NCI-H146 (cell line): ENCODE measurements around the gene DLX6.

Source experiments
- DNase-seq: peaks from one replicate; lab custom pipeline; 2025; lab: John Stamatoyannopoulos, UW

The DLX6 gene

DNA sequence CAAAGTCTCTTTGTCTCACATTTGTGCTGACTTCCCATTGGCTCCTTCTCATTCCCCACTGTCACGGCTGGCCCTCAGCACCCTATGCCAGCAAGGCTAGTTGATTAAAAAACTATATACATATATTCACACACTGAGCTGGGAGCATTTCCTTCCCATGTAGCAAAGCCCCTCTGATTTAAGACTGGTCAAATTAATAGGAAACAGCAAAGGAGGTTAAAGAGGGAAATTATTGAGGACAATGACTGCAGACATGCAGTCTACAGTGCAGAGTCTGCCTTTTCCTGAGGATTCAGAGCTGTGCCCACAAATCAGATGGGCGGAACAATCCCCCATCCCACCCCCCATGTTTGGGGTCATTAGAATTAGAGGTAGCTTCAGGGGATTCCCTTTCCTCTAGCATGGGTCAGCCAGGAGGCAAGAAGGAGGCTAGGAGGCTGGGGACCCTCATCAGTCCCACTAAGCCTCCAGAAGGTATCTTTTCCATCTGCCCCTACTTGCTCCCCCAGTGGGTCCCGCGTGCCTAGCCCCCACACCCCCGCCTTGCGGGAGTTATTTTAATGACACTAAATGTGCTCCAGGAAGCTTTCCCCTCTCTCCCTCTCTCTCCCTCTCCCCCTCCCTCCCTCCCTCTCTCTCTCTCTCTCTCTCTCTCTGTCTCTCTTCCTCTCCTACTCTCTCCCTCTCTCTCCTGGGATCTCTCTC is 9.8 kb upstream of the DLX6 start:
- DNase-seq, result no peak

DNA sequence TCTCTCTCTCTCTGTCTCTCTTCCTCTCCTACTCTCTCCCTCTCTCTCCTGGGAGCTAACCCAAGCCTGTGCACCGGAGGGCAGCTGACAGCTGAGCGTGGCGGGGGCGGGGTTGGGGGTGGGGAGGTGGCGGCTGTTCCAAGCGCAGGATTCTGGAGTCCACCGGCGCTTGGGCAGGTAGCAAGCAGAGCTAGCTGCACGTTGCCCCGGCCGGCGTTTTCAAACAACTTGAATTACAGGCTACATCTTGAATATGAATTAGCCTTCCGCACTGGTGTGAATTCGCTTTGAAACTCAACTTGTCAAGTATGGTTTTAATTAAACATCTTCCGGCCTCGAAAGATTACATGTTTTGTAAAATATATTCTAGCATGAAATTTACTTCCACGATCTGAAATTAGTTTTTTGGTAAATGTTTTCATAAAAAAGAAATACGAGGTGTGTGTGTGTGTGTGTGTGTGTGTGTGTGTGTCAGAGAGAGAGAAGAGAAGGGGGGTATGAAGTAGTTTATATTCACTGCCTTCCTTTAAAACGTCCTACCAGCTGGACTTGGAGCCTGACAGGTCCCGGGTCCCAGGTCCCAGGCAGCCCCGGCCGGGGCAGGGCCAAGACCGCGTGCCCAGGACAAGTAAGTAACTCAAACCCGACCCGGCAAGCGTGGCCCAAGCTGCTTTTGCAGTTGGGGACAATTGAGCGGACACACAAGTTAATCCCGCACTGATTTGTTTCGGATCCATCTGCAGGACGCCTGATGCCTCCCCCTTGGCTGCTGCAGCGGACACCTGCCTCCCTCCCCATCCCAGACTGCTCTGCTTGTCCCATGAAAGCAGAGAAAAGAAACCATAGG is 9.0 kb upstream of the DLX6 start:
- no peak for DNase-seq

DNA sequence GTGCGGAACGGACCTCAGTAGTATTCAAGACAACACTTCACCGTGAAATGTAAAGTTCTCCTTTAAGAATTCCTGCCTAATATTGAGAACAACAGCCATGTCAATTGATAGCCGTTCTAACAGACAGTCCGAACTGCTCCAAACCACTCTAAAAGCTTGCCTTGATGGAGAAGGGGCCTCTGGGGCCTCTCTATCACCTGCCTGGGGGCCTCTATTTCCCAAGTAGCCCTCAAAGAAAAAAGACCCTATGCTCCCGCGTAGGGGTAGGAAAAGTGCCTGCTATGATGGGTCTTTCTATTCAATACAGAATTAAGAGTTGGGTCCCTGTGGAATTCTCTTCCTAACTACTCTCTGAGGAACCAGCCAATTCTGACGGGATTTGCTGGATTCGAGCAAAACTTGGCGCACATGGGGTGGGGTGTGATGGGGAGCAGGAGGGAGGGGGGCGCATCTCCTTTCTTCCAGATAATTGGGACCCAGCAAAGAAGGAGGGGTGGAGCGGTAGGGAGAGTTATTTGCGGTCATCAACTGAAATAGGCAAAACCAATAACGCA is 8.3 kb upstream of the DLX6 start:
- DNase-seq, result no peak

DNA sequence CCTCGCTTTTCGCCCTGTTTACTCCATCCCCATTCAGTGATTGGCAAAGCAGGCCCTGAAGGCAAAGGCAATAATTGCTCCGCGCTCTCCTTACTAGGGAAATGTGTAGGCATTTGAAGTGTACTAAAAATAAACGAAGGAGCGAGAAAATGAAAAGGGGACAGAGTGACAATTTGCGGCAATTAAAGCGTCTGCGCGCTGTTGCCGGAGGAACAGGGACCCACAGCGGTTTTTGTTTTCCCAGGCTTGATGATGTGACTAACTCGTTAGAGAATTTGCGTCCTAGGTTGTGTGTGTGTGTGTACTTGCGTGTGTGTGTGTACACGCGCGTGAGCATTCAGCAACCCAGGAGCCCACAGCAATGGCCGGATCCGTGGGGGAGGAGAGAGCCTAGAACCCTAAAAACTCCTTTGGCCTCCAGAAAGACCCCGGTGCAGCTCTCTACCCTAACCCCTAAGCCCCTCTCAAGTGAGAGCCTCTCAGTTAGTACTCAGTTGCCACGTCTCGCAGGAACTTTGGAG is 7.8 kb upstream of the DLX6 start:
- no peak for DNase-seq

DNA sequence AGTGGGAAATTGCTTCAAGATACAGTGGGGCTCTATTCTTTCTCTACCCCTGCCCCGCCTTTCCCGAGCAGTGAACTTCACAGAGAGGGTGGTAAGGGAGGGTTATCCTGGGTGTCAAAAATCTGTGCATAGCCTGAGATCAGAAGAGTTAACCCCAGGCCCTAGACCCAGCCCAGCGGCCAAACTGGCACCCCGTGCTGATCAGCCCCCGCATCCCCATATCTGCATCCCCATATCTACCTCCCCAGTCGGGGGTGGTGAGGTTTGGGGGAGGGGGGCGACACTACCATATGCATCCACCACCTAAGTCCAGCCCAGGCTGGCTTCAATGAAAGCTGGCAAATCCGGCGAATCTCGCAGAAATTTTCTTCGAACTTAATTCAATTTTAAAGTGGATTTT is 7.0 kb upstream of the DLX6 start:
- no peak for DNase-seq

DNA sequence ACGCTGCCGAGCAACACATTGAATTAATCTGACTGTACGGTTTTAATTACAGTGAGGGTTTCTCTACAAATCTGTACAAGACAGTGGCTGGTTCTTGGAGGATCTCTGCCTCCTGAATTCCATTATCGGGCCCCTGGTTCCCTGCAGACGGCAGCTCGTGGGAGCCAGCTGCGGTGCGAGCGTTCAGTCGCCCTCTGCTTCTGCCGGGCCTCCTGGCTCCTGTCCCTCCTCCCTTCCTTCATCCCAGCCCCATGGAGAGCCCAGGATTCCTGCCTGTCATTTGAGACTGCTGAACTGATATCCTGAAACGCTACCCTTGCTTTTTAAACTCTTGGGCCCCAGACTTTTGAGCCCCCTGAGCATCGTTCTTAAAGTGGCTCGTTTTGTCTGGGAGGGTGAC is 6.6 kb upstream of the DLX6 start:
- no peak for DNase-seq

DNA sequence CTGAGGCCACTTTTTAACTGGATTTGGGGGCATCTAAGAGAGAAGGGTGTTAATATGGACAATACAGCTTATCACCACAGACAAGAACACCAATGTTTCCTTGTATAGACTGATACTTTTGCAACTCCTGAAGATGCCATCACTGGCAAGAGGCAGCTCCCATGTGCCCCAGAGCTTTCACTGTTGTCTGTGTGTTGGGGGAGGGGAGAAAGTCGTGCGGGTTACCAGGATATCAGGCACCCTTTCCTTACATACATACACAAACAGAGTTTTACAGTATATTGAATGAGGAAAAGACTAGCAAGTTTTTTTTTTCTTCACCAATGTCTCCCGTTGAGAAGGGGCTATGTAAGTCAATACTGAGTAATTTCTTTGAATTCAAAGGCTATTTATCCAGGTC is 4.1 kb upstream of the DLX6 start:
- DNase-seq, result no peak

DNA sequence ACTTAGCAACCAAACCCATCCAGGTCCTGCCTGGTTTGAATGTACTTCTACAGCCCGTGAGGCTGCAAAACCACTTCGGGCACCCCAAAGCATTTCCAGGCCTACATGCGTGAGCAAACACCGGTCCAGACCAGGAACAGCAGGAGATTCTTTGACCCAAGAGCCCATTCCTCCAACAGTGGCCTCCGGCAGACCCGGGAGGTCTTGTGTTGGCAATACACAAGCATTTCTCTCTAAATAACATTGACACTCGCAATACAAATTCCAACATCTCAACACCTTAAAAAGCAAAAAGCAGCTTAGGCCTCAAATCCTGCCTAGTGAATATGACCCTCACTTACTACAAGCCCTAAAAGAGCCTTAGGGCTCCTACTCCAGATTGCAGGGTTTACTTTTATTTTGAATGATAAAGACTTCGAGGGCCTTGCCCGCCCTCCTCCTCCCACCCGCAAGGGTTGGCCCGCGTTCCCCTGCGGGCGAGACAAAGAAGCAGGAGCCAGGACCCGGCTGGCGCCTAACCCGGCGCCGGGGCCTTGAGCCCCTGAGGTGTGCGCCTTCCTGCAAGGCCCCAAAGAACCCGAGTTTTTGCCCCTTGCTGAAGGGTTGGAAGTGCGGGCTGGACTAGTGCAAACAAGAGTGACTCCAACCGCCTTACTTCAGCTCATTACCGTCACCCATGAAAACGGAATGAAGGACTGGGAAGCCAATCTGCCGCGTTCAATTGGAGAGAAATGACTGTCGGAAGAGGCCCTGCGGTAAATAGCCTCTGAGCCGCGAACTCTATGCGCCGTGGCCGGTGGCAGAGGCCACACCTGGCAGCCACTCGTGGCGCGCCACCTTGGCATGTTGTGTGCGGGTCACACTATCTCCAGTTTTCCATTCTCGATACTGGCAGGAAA is 3.4 kb upstream of the DLX6 start:
- no peak for DNase-seq

DNA sequence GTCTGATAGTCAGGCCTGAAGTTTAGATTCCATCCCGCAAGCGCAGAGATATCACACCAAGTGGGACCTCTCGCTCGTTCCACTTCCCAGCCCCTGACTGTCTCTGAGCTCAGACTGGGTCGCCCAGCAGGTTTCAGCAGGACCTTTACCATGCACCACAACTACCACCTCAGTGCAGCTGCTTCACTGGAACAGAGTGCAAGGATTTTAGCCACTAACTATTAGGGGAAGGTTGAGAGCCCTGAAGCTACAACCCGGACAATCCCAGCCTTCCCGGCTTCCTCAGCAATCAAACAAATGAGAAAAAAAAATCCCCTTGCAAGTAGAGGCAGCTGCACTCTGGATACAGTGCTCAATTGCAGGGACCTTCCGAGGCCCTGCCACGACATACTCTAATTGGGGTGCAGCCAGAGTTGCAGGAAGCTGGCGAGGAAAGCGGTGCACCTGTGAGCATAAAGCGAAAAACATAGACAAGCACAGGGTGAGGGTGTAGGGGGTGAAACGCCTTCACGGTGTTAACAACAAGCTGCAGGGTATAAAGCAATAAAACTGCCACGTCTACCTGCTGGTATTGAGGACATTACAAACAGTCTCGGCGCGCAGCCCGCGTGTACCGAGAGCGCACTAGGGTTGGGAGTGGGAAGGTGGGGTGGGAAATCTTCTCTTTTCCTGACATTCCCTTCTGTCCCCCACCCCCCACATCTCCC is 2.6 kb upstream of the DLX6 start:
- no peak for DNase-seq

DNA sequence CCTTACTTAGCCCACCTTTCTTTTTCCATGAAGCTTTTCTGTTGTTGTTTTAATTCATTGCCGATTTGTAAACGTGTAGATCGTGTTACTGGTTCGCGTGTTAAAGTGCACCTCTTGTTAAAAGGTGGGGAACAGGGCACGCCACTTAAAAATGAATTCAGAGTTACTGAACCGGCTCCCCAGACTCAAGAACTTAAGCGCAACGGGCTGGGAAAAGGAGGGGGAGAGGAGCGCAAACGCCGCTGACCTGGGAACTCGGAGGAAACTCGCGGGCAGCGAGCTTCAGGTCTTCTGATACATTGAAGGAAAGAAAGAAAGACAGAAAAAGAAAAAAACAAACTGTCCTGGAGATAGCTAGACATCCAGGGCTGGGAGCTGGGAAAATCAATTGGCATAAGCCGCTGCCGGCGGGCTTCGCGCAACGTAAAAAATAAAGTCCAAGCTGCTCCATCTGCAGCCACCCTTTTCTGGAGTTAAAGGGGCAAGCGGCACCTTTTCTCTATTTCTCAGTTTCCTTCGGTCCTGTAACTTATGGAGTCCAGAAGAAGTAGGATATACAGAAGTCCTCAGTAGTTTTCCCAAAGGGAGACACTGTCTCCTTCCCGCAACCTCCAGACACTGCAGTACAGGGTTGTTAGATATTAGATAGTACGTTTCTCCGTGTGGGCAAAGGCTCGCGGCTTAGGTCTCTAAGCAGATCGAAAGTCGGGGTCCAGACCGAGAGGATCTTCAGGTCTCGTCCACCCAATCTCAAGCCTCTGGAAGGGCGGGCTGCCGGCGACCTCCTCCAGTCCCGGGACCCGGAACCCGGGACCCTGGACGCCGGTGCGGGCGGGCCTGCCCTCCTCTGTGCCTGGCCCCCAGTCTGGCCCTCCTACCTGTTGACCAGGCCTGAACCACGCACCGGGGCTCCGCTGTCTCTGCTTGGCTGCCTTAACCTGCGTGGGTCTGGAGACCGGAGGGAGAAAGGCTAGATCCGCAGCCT is 1.8 kb upstream of the DLX6 start:
- no peak for DNase-seq

DNA sequence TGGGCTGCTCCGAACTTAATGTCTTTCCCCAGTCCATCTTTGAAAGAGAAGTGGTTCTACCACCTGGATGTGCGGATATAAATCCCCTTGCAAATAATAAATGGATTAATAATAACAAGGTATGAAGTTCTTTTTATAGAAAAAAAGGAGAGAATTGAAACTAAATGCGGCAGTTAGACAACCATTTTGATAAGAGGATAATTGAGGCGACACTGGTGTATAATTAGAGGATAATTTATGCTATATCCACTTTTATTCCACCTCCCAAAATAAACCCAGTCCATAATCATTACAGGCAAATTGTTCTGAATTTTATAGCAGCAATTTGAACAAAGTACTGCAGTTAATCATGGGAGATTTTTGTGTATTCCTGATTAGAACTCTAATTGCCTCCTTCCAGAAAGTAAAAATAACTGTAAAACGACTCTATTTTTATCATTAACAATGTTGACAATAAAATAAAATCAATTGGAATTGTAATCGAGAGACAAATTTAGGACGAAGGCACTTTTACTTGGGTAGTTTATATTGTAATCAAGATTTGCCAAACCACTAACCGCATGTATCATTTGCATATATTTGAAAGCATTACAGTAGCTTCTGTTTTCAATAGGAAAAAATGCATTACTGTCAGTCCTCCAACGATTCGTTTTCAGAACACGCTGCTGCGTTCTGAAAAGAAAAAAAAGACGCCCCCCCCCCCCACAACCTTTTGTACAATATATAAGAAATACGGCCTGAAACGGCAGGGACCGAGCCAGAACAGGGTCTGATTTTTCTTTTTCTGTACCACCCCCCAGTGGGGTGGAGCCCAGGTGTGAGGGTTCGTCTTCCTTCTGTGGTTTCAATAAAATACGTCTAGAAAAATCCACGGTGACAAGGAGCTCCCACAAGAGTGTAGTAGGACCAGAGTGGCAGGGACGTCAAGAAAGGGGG is 838 bp upstream of the DLX6 start:
- DNase-seq, result no peak

DNA sequence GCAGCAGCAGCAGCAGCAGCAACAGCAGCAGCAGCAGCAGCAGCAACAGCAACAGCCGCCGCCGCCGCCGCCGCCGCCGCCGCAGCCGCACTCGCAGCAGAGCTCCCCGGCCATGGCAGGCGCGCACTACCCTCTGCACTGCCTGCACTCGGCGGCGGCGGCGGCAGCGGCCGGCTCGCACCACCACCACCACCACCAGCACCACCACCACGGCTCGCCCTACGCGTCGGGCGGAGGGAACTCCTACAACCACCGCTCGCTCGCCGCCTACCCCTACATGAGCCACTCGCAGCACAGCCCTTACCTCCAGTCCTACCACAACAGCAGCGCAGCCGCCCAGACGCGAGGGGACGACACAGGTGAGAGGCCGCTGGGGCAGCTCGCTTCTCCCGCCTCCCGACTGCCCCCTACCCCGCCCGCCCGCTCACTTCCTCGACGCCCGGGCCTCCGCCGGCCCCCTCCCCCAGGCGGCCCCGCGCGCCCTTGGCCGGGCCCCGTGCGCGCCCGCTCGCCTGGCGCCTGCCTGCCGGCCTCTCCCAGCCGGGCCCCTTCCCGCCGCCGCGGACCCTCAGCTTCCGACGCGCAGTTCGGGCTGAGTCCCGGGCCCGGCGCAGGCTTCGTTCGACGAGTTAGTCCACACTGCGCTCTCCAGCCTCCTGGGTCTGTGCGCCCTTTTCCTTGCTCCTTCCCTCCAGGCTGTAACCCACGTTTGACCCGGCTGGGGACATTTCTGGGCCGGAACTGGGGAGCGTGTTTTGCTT is 882 bp downstream of the DLX6 start:
- no peak for DNase-seq

DNA sequence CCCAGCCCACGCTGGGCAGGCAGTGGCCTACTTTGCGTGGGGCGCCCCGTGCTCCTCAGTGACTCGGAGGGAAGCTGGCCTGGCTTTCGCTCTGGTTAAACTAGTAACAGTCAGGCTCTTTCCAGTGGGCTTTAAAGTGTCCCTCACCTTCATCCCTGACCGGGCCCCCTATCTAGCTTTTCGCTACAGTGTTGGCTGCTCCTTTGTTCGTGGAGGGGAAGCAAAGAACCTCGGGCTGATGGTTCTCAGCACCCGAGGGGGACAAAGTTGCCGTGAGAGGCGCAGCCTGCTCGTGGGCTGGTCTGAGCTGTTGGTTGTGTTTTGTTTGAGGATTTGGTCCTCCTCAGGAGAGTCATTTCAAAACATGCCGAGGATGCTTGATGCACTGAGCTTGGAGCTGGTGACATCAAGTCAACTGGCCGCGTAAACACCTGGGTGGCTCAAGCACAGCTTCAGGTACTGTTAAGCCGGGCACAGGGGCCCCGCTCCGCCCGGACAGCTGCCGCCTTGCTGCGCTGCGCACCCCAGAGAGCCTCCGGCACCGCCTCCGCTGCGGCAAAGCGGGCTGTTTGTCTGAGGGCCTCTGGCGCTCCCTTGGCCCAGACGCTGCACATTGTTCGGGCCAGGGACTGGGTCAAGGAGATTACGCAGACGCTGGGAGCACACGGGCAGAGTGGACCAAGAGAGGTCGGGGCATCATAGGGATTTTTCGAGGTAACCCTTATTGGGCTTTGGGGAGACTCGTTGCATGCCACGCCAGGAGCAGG is 1.6 kb downstream of the DLX6 start:
- DNase-seq, result no peak

DNA sequence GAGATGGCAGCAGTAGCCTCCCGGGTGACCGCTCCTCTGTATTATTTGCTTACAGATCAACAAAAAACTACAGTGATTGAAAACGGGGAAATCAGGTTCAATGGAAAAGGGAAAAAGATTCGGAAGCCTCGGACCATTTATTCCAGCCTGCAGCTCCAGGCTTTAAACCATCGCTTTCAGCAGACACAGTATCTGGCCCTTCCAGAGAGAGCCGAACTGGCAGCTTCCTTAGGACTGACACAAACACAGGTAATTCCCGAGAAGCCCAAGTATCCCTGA is 2.2 kb downstream of the DLX6 start:
- no peak for DNase-seq

DNA sequence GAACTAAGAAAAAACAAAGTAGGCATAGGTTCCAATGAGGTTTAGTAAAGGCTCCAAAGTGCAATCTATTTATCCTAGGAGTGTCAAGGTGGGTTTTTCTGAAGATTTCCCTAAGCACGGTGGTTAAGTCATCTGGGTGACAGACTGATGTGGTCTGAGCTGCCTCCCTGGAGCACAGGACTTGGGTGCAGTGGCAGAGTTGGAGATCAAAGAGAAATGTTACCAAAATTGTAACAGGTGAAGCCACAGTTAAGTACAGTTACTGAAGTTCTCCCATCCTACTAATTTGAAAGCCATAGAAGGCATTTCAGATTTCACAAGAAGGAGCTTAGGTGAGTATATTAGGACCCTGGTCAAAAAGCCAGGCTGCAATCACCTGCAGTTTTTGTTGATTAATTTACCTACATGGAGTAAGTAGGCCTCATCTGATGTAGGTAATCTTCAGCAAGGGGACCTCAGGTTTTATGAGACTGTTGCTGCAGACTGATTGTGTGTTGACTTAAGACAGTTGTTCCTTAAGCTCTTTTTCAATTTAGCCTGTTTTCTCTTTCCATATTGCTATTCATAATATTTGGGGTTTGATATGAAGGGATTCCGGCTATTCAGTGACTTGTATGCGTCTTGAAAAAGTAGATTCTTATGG is 3.0 kb downstream of the DLX6 start:
- DNase-seq, result no peak

DNA sequence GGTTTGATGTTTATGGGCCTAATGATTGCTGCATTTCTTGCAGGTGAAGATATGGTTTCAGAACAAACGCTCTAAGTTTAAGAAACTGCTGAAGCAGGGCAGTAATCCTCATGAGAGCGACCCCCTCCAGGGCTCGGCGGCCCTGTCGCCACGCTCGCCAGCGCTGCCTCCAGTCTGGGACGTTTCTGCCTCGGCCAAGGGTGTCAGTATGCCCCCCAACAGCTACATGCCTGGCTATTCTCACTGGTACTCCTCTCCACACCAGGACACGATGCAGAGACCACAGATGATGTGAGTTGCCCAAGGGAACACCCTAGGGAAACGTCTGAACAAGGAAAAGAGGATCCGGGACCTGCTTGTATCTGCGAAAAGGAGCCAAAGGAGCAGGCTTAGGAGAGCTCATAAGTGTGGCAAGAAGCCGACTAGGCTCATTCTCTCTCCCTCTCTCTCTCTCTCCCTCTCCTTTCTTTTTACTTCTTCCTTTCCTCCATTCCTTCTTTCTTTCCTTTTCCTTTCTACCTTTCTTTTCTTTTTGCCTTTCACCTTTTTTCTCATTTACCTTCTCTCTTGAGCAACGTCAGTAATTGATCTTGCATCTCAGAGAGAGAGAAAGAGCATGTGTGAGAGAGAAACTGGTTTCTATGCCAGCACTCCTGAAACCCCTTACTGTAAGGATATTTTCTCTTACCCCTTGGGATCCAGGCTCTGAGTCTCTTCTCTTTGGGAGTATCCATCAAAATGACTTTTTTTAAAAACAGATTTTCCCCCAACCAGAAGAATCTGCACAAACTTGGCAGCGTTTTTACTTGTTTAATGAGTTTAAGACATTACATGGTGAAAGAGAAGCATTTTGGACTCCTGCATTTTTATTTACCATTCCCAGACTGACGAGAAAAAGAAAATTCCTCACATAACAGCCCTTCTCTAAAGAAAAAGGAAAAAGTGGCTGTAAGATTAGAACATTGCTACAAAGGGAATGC is 4.7 kb downstream of the DLX6 start:
- DNase-seq, result no peak
